Central memory CD8-positive, alpha-beta T cell (primary cell): Measurements from ENCODE around the gene ANKS1B.

Experiments used
- ATAC-seq: fragments of 150-1000 bp; cut with Tn5 transposase; replicated peaks from 2 replicates; pipeline ENCODE4 v1.10.0; 2022; ENCODE audit warnings: mild to moderate bottlenecking, moderate FRiP score, moderate number of reproducible peaks; ENCODE audit not compliant: poor library complexity, severe bottlenecking; ENCODE audit errors: extremely low read depth
- DNase-seq, 2 donors: peaks; one replicate each; pipeline ENCODE4 v3.0.0; 2021; ENCODE audit warnings: low spot score in 2 of 2
- H3K27ac Mint-ChIP-seq: one replicate; pipeline ENCODE4 v1.8.0; 2022; ENCODE audit warnings: low read depth, mild to moderate bottlenecking, moderate library complexity, mixed read lengths
- H3K27me3 Mint-ChIP-seq: one replicate; pipeline ENCODE4 v1.8.0; 2022; ENCODE audit warnings: mixed read lengths
- H3K36me3 Mint-ChIP-seq: one replicate; pipeline ENCODE4 v1.8.0; 2022; ENCODE audit warnings: mild to moderate bottlenecking, moderate library complexity, mixed read lengths; ENCODE audit not compliant: insufficient read depth
- H3K4me1 Mint-ChIP-seq: one replicate; pipeline ENCODE4 v1.8.0; 2022; ENCODE audit warnings: mixed read lengths
- H3K4me3 Mint-ChIP-seq: one replicate; pipeline ENCODE4 v1.8.0; 2022; ENCODE audit warnings: mild to moderate bottlenecking, moderate library complexity, mixed read lengths
- H3K9me3 Mint-ChIP-seq: one replicate; pipeline ENCODE4 v1.8.0; 2022; ENCODE audit warnings: mixed read lengths

Gene ANKS1B

DNA sequence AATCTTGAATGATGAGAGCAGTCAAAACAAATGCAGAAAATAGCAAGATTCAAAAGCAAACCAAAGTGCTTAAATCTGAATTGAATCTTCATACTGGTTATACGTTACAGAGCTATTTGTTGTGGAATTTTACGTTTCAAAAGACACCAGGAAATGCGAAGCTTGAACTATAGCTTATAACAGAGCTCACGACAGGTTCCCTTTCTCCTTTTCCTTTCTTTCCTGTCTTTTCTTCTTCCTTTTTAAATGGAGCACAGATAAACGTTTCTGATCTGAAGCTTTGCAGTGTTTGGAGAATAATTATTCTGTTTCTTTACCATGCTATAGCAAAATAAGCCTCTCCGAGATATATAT, 829.8 kb downstream of the ANKS1B start:
- H3K4me3 Mint-ChIP-seq, result no peak overlapping the region
- DNase-seq, result no peak
- H3K9me3 Mint-ChIP-seq, result peaks cover 10% of the 10 kb centered on the region
- no peak overlapping the region for H3K27ac Mint-ChIP-seq
- no peaks in the 10 kb centered on the region for H3K27me3 Mint-ChIP-seq
- no peaks in the 10 kb centered on the region for H3K36me3 Mint-ChIP-seq
- H3K4me1 Mint-ChIP-seq, result no peaks in the 10 kb centered on the region
- ATAC-seq, result no peak

DNA sequence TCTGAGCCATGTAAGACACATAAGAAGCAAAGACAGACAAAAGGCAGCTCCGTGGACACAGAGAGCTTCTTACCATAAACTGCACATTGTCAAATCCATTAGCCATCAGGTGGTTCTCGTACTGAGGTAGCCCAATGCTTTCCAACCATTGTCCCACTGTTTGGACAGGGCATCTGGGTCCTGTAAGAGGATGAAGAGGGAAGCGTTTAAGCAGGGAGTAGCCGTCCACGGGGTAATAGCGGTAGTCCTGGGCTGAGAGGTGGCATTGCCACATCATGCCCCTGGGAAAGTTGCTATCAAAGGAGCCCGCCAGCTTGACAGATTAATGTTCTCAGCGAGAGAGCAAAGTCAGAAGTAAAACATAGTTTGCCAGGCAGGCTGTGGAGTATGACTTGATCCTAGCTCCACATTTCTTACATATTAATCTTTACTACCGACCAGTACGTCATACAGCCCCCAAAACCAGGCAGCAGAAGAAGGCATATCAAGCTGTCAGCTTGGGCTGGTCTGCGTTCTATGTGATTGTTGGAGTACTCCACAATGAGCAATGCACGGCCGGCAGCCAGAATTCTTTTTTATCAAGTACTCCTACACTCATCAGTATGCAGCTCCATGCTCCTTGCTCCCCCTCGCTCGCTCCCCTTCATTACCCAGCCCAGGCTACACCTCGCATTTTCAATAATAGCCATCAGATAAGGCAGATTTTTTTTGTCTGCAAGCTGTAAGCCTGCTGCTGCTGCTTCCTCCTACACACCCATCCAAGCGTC, 830.3 kb downstream of the ANKS1B start:
- Mint-ChIP-seq H3K36me3 (no peaks in the 10 kb centered on the region), H3K27ac (no peak overlapping the region), H3K4me3 (no peak overlapping the region), H3K4me1 (no peaks in the 10 kb centered on the region), H3K27me3 (no peaks in the 10 kb centered on the region), H3K9me3 (peaks cover 10% of the 10 kb centered on the region)
- ATAC-seq (no peak), DNase-seq (no peak)

DNA sequence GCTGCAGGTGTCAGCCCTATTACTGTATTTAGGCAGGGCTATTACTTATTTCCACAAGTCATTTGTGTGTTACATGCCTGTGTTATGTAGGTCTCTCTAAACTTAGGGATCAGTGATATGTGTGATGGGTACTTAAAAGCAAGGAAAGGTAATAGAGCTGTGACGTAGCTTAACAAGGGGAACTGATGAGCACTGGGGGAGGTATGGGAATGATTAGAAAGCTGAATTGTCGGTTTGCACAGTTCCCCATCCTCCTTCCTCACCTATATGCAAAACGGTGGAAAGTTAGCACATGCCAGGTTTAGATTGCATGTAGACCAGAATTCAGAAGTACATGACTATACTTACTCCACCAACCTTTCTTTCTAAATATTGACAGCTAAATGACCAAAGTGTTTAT, 831.4 kb downstream of the ANKS1B start:
- no peaks in the 10 kb centered on the region for H3K36me3 Mint-ChIP-seq
- H3K9me3 Mint-ChIP-seq, result peaks cover 10% of the 10 kb centered on the region
- ATAC-seq (no peak), DNase-seq (no peak)
- no peak overlapping the region for H3K4me3 Mint-ChIP-seq
- no peaks in the 10 kb centered on the region for H3K4me1 Mint-ChIP-seq
- no peak overlapping the region for H3K27ac Mint-ChIP-seq
- no peaks in the 10 kb centered on the region for H3K27me3 Mint-ChIP-seq

DNA sequence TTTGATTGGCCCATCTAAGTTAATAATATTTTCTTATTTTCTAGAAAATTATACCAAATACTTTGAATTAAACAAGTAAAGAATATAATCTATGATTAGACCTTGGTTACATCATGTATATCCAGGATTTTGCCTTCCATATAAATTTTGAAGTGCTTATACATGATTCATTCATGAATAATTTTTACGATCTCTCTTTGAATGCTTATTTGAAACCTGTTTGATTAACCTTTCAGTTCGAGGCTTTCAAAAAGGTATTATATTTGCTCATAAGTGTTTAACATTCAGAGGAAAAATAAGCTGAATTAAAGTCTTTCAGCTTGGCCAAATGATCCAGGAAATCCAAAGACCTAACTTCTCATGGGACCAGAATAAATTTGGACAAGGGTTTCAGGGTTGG, 832.4 kb downstream of the ANKS1B start:
- Mint-ChIP-seq H3K9me3 (peaks cover 10% of the 10 kb centered on the region), H3K27ac (no peak overlapping the region), H3K36me3 (no peaks in the 10 kb centered on the region), H3K27me3 (no peaks in the 10 kb centered on the region), H3K4me1 (no peaks in the 10 kb centered on the region), H3K4me3 (no peak overlapping the region)
- ATAC-seq (no peak), DNase-seq (no peak)

DNA sequence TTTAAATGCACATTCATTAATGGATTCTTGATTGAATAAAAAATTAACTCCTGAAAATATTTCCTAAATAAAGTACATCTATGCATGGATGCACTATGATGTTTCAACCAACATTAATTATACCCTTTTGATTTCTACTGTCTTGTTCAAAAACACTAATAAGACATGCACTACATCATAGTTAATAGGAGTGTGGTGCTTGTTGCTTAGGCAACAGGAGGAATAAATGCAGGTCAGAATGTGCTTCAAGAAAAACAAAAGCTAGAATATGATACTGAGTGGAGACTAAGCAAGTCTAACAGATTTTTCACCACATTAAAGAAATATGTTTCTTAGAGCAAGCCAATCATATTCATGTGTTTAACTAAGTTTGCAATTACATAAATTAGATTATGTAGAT, 833.0 kb downstream of the ANKS1B start:
- H3K4me3 Mint-ChIP-seq, result no peak overlapping the region
- H3K27ac Mint-ChIP-seq, result no peak overlapping the region
- DNase-seq (no peak), ATAC-seq (no peak)
- no peaks in the 10 kb centered on the region for H3K27me3 Mint-ChIP-seq
- peaks cover 10% of the 10 kb centered on the region for H3K9me3 Mint-ChIP-seq
- H3K36me3 Mint-ChIP-seq, result no peaks in the 10 kb centered on the region
- no peaks in the 10 kb centered on the region for H3K4me1 Mint-ChIP-seq

DNA sequence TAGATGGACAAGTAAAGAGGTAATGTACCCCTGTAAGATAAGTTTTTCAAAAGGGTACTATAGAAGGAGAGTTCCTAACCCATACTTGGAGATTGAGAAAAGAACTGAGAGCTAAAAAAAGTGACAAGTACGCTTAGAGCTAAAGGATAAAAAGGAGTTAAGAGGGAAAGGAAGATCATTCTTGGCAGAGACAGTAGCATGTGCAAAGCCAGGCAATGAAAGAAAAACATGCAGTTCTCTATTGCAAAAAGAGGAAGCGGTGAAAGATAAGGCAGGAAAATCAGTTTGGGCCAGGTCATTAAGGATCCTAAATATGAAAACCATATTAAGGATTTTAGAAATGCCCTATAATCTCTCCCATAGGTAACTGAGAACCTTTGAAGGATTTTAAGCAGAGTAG, 837.6 kb downstream of the ANKS1B start:
- ATAC-seq (no peak), DNase-seq (no peak)
- no peaks in the 10 kb centered on the region for H3K36me3 Mint-ChIP-seq
- H3K27ac Mint-ChIP-seq, result no peak overlapping the region
- H3K4me3 Mint-ChIP-seq, result no peak overlapping the region
- H3K4me1 Mint-ChIP-seq, result no peaks in the 10 kb centered on the region
- H3K27me3 Mint-ChIP-seq, result no peaks in the 10 kb centered on the region
- peaks cover 18% of the 10 kb centered on the region for H3K9me3 Mint-ChIP-seq

DNA sequence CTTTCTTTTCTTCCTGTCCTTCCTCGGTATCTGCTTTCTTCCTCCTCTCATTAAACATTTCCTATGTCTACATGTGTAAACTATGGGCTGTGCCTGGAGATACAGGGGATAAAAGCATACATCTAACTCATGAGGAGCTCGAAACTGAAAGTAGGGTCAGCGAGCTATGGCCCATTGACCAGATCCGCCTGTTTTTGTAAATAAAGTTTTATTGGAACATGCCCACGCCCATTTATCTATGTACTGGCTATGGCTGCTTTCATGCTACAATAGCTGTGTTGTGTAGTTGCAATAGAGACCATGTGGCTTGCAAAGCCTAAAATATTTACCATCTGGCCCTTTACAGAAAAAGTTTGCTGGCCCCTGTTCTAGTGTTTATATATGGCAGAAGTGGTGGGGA, 838.0 kb downstream of the ANKS1B start:
- DNase-seq, result no peak
- no peak for ATAC-seq
- Mint-ChIP-seq H3K36me3 (no peaks in the 10 kb centered on the region), H3K27me3 (no peaks in the 10 kb centered on the region), H3K27ac (no peak overlapping the region), H3K4me3 (no peak overlapping the region), H3K4me1 (no peaks in the 10 kb centered on the region), H3K9me3 (peaks cover 22% of the 10 kb centered on the region)

DNA sequence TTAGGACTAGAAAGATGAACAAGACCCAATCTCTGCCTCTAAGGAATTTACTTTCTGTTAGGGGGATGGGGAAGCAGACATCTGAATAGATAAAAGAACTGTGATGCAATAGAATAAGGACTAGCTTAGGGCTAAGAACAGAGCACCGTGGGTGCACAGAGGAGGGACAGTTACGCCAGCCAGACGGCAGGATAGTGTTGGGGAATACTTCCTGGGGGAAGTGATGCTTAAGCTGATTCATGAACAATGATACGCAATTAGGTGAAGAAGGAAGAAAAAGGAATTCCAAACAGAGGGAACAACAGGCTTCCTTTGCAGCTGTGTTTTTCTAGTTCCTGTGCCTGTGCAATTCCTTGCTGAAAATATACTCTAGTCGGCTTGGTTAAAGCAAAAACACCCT, 838.6 kb downstream of the ANKS1B start:
- Mint-ChIP-seq H3K4me1 (no peaks in the 10 kb centered on the region), H3K36me3 (no peaks in the 10 kb centered on the region), H3K27ac (no peak overlapping the region), H3K27me3 (no peaks in the 10 kb centered on the region), H3K4me3 (no peak overlapping the region), H3K9me3 (peaks cover 24% of the 10 kb centered on the region)
- no peak for DNase-seq
- no peak for ATAC-seq

DNA sequence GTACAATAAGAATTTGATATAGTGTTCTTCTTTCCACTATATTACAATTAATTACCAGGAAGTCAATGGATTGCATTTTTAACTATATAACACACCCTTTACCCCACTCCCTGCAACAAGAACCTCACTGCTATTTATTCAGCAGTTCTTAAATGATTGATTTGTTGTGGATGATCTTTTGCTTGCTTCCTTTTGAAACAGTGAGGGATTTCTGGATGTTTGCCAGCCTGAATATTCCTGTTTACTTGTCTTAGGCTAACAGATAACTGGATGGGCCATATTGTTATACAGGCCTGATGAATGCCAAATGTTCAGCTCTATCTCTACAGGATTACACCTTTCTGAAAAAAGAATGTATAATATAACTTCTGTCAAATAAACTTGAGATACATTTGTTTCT, 842.1 kb downstream of the ANKS1B start:
- no peak overlapping the region for H3K27ac Mint-ChIP-seq
- no peaks in the 10 kb centered on the region for H3K27me3 Mint-ChIP-seq
- H3K9me3 Mint-ChIP-seq, result peaks cover 32% of the 10 kb centered on the region
- DNase-seq (no peak), ATAC-seq (no peak)
- H3K36me3 Mint-ChIP-seq, result peaks cover 2% of the 10 kb centered on the region
- H3K4me1 Mint-ChIP-seq, result no peaks in the 10 kb centered on the region
- H3K4me3 Mint-ChIP-seq, result no peak overlapping the region

DNA sequence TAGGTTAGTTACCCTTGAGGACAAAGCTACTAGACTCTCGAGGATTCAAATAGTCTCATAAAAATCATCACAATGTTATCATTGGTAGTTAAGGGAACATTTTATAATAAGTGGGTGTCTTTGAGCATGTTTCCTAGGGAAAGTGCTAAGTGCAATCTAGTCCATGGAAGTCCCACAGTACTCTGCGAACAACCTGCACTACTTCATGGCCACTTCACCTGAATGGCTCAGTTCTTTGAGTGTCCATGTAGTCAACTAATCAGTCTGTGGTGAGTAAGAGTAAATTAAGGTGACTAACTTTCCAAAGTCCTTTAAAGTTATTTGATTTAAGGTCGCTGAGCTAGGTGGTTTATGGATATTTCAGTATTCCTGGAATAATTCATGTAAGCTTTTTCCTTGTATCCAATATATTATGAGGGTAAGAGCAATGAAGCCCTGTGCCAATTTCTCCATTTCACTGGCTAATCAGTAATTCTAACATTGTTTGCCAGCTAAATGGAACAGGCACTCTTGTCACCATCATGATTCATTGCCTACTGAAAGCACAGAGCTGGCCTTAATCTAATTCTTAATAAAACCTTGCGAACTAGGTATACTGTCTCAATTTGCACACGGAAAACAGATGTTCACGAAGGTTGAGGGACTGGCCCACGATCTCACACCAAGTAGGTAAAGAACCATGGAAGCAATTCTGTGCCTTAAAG, 844.6 kb downstream of the ANKS1B start:
- H3K9me3 Mint-ChIP-seq, result peaks cover 29% of the 10 kb centered on the region
- no peak overlapping the region for H3K4me3 Mint-ChIP-seq
- H3K27me3 Mint-ChIP-seq, result no peaks in the 10 kb centered on the region
- peaks cover 2% of the 10 kb centered on the region for H3K36me3 Mint-ChIP-seq
- no peaks in the 10 kb centered on the region for H3K4me1 Mint-ChIP-seq
- H3K27ac Mint-ChIP-seq, result no peak overlapping the region
- no peak for ATAC-seq
- no peak for DNase-seq

DNA sequence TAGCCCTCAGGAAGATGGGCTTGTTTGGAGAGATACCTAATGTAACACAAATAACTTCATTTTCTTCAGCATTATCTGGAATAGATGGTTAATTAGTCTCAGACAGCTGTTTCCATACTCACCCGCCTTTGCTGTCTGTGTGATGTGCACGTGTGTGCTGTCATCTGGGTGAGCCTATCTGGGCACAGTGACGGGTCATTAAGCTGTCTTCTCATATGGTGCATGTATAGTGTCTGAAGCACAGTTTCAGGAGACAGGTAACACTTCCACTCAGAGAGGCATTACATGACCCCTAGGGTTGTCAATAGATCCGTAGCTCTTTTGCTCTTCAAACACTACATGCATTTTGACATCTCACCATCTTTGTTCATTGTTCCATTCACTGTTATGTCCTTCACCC, 846.3 kb downstream of the ANKS1B start:
- no peaks in the 10 kb centered on the region for H3K27me3 Mint-ChIP-seq
- H3K27ac Mint-ChIP-seq, result no peak overlapping the region
- ATAC-seq (no peak), DNase-seq (no peak)
- H3K9me3 Mint-ChIP-seq, result peaks cover 20% of the 10 kb centered on the region
- peaks cover 2% of the 10 kb centered on the region for H3K36me3 Mint-ChIP-seq
- no peak overlapping the region for H3K4me3 Mint-ChIP-seq
- no peaks in the 10 kb centered on the region for H3K4me1 Mint-ChIP-seq

DNA sequence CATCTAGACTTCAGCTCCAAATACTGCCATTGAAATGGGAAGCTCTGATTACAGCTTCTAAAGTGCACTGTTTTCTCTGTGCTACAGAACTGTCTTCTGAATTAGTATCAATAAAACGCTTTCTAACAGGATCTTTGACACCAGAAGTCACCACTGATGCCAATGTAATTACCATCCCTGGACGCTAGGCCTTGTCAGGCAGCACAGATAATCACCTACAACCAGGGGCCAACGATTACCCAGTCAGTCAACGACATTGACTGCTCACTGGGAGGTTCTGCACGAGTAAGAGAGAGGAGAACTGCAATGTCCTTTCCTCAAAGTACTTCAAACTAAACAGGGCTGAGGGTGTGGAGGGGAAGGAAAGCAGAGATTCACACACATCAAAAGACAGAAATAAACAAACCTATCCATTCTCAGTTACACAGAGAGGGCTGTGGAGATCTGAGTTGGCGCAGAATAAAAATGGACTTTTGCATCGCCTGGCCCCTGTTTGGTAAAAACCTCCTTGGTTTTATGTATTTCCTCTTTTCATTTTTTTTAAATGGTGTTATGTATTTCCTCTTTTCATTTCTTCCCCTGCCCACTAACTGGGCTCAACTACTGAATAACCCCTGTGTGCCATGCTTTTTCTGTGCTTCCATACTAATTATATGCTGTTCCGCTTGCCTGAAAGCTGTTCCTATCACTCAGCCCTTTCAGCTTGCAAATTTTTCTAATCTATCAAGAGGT, 847.4 kb downstream of the ANKS1B start:
- no peak for ATAC-seq
- Mint-ChIP-seq H3K9me3 (peaks cover 20% of the 10 kb centered on the region), H3K36me3 (peaks cover 2% of the 10 kb centered on the region)

DNA sequence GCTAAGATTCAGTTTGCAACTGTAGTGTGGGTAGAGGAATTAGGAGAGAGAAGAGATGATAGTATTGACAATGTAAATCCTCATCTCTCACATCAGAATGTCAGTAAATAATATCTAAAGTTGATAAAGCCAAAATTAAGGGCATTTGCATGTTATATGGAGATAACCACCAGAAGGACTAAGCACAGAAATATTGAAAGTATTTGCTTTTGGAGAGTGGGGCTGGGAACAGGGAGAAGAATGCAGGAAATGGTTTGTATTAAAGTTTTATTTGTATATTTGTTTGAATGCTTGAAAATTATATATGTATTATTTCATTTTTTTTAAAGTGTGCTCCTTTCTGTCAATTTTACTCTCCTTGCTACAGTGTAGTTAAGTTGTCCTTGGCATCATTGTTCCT, 848.2 kb downstream of the ANKS1B start:
- Mint-ChIP-seq H3K27me3 (no peaks in the 10 kb centered on the region), H3K27ac (no peak overlapping the region), H3K4me3 (no peak overlapping the region), H3K9me3 (peaks cover 13% of the 10 kb centered on the region), H3K36me3 (peaks cover 2% of the 10 kb centered on the region), H3K4me1 (no peaks in the 10 kb centered on the region)
- no peak for ATAC-seq
- no peak for DNase-seq

More for the DNA sequence above, 847.4 kb downstream of the ANKS1B start:
- H3K27ac Mint-ChIP-seq, result no peak overlapping the region
- no peaks in the 10 kb centered on the region for H3K27me3 Mint-ChIP-seq
- H3K4me1 Mint-ChIP-seq, result no peaks in the 10 kb centered on the region
- no peak overlapping the region for H3K4me3 Mint-ChIP-seq
- DNase-seq, result no peak
